SU-DHL-6 (cell line): Measurements from ENCODE around the gene MTPN.

ENCODE experiments used
- EZH2phosphoT487 ChIP-seq: fragments of 200-600 bp; sonication (generic), shearing (Covaris generic); conservative IDR thresholded peaks from 2 replicates; pipeline ENCODE4 v1.6.1; 2018; ENCODE audit warnings: mild to moderate bottlenecking, antibody characterized with exemption, low read length, moderate library complexity, mixed read lengths
- TF ChIP-seq, protein P1 (sequence below): fragments of 200-600 bp; sonication (generic); IDR thresholded peaks from one replicate; pipeline ENCODE4 v1.5.1; 2017; ENCODE audit warnings: antibody characterized with exemption, mild to moderate bottlenecking, low read length, moderate library complexity; ENCODE audit not compliant: insufficient read depth, poor library complexity, severe bottlenecking

DNA sequence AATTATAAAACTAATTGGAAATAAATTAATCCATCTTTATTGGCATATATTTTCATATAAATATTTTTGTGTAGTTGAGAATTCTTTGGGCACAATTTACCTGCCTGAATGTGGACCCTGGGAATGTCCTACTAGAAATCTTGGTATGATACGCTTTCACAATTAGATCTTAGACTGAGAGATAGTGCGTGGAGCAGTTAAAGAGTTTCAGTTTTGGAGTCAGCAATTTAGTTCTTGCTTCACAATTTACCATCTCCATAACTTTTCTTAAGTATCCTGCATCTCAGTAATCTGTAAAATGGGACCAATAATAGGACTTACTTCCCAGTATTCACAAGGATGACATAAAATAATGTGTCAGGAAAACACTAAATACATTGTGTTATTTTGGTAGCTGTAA, 2.0 kb downstream of the MTPN start:
- TF ChIP-seq, protein P1, sequence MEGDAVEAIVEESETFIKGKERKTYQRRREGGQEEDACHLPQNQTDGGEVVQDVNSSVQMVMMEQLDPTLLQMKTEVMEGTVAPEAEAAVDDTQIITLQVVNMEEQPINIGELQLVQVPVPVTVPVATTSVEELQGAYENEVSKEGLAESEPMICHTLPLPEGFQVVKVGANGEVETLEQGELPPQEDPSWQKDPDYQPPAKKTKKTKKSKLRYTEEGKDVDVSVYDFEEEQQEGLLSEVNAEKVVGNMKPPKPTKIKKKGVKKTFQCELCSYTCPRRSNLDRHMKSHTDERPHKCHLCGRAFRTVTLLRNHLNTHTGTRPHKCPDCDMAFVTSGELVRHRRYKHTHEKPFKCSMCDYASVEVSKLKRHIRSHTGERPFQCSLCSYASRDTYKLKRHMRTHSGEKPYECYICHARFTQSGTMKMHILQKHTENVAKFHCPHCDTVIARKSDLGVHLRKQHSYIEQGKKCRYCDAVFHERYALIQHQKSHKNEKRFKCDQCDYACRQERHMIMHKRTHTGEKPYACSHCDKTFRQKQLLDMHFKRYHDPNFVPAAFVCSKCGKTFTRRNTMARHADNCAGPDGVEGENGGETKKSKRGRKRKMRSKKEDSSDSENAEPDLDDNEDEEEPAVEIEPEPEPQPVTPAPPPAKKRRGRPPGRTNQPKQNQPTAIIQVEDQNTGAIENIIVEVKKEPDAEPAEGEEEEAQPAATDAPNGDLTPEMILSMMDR: no peak
- no peak for TF ChIP-seq EZH2phosphoT487
